KBM-7 (cell line): Measurements from ENCODE around the gene CFAP97D1.

ENCODE experiments used
- DNase-seq: peaks from one replicate; pipeline ENCODE4 v3.0.0-alpha.2; 2015
- in situ Hi-C: fragments of 300-500 bp; cut with MboI; formaldehyde crosslinking; loops from 2 replicates; pipeline ENCODE4 v1.14.3; 2020; ENCODE audit warnings: low sequenced_read_pairs, low pct_unique_long_range_greater_than_20kb, mixed read lengths

The CFAP97D1 gene

DNA sequence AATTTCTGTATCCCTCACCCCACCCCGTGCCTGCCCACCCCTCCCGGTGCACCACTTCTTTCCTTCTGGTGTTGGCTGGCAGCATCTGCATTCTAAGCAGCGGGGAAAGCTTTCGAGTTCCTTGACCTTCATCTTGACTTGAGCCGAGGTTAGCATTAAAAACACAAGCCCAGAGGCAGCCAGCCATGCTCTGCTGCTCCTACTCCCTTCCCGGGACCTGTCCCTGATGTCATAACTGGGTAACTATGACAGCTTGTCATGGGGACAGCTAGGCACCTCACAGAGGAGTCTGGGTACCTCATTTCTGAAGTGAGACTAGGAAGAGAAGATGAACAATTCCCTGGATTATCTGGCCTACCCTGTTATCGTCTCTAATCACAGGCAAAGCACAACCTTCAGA lies at the start of gene CFAP97D1:
CFAP97D1 (plus strand) TSS at position 301 of the 400 bp plus-strand sequence; CDS start at position 329, 28 bp downstream.
- DNase-seq: no peak
- in situ Hi-C loops: no loop called here

GRCh38 chr17:43732958-43733357 lies 47.3 kb upstream of the CFAP97D1 start:
- no peak for DNase-seq
- in situ Hi-C loops: no loop called here

- in situ Hi-C loops: no loop called here
- DNase-seq: no peak
Measured at GRCh38 chr17:43733956-43734355, 46.3 kb upstream of the CFAP97D1 start.

DNA sequence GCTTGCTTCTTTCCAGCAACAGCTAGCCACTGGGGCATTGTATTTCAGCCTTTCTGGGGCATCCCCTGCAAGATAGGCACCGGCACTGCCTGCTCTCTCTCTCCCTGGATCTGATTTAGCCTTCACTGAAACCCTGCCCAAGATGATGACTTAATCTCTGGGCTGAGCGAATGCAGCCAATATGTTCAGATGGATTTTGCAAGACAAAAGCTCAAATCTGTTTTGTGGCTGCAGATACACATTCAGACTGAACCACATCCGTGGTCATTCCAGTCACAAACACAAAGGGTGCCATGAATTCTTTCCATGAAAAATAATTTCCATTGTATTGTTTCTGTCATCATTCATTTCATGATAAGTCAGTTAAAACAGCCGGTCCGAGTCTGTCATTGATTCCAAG lies 45.9 kb upstream of the CFAP97D1 start:
- no peak for DNase-seq
- in situ Hi-C loops: no loop called here

DNA sequence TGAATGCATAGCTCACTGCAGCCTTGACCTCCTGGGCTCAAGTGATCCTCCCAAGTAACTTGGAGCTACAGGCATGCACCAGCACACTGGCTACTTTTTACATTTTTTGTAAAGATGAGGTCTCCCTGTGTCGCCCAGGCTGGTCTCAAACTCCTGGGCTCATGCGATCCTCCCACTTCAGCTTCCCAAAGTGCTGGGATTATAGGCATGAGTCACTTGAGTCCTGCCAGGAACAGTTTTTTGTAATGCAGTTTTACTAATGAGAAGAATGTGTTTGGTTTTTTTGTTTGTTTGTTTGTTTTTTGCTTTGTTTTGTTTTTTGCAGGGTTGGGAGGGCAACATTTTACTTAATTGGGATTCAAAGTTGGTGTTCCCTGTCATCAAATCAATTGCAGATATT lies 43.8 kb upstream of the CFAP97D1 start:
- no peak for DNase-seq
- in situ Hi-C loops: no loop called here

GRCh38 chr17:43737722-43738121 lies 42.5 kb upstream of the CFAP97D1 start:
- in situ Hi-C loops: no loop called here
- DNase-seq: no peak

- in situ Hi-C loops: no loop called here
- DNase-seq: no peak
Measured at GRCh38 chr17:43740541-43740940, 39.7 kb upstream of the CFAP97D1 start.

GRCh38 chr17:43741636-43742035 lies 38.6 kb upstream of the CFAP97D1 start:
- in situ Hi-C loops: no loop called here
- peak; percentile 38 for DNase-seq

- in situ Hi-C loops: no loop called here
Measured at GRCh38 chr17:43745541-43745940, 34.7 kb upstream of the CFAP97D1 start.

DNA sequence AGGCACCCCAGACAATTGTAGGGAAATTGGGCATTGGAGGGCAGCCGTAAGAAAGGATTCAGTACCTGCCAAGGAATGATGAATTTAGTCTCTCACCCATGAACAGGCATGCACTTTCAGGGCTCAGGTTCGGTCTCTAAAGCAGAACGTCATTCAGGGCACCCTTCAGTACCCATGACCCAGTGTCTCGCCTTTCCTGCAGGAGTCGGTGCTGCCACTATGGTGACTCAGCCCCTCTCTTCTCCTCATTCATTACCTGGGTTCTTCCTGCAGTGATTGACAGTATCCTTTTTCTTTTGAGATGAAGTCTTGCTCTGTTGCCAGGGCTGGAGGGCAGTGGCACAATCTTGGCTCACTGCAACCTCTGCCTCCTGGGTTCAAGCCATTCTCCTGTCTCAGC lies 30.1 kb upstream of the CFAP97D1 start:
- in situ Hi-C loops: loop anchor here (10.0 kb wide), 1 partner anchor 55 kb away; no protein-coding TSS in a partner anchor
- no peak for DNase-seq

More at GRCh38 chr17:43745541-43745940, 34.7 kb upstream of the CFAP97D1 start:
- no peak for DNase-seq

DNA sequence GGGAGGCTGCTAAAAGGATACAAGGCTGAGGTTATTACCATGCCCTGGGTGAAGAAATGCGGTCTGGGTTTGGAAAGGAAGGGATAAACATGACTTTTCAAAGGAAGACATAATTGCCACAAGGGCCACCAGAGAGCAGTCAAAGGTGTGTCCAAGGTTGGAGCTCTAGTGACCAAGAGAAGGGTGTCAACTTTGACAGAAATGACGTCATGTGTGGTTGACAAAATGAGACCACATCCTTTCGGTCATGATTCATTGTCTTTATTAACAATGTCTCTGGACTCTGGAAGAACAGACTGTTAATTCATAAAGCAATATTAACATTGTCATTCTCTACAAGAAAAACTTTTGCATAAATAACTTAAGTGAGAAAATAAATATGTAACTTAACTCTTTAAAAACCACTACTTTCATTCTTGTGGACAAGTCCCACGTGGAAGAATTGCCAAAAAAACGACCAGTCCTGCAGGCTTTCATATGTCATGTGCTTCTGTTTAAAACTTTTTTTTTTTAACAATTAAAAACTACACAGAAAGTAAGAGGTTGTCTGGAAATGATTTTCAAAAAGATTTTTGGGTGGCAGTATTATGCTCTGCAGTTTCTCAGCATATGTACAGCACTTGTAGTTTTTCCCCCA lies 26.6 kb upstream of the CFAP97D1 start:
- in situ Hi-C loops: loop anchor here (10.0 kb wide), 1 partner anchor 59 kb away; no protein-coding TSS in a partner anchor
- no peak for DNase-seq

DNA sequence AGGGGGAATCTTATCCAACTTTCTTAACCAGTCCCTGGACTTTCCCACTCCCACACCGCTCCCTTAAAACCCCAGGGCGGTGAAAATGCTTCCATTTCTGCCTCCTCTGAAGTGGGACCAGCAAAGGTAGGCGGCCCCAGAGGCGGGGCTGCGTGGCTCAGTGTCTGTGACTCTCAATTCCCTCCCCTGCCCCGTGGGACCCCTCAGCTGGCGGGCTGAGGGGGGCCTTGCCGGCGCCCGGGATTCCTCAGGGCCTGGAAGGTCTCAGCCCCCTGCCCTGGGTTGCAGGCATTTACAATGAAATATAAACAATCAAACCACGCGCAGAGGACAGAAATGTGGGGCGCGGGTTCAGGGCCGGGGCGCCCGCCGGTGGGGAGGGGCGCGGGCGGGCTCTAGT lies 25.3 kb upstream of the CFAP97D1 start:
- no peak for DNase-seq
- in situ Hi-C loops: loop anchor here (10.0 kb wide), 1 partner anchor 60 kb away; no protein-coding TSS in a partner anchor

DNA sequence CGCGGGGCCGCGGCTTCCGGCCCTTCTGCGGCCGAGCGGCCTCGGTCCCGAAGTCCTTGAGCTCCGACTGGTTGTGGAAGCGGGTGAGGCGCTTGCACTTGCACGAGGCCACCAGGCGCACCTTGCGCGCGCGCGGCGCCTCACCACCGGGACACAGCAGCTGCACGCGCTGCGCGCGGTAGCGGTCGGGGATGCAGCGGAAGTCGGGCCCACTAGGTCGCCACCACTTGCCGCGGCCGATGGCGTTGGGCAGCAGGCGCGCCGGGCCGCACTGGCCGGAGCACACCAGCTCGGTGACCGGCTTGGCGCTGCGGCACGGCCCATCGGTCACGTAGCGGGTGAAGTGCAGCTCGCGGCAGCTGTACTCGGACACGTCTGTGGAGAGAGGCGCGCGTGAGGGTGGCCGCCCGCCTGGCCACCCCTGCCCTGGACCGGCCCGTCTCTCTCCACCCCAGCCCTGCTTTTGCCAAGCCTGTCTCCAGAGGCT lies 24.8 kb upstream of the CFAP97D1 start:
- in situ Hi-C loops: loop anchor here (10.0 kb wide), 1 partner anchor 61 kb away; no protein-coding TSS in a partner anchor
- DNase-seq: no peak

DNA sequence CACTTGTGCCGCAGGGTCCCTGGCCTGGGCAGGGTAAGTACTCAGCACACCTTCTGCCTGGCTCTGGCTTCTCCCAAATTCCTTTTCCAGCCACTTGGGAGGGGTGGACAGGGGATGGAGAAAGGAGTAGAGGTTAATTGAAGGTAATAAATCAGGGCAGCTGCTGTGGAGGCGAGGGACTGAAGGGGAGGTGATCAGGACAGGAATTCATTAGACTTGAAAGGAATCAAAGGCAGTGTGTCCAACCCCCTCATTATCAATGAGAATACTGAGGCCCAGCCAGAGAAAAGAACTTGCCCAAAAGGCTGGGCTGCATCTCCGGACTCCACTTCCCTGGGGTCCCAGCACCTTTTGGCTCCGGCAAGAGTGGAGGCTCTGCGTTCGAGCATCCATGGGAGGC lies 24.0 kb upstream of the CFAP97D1 start:
- DNase-seq: no peak
- in situ Hi-C loops: loop anchor here (10.0 kb wide), 1 partner anchor 61 kb away; no protein-coding TSS in a partner anchor

DNA sequence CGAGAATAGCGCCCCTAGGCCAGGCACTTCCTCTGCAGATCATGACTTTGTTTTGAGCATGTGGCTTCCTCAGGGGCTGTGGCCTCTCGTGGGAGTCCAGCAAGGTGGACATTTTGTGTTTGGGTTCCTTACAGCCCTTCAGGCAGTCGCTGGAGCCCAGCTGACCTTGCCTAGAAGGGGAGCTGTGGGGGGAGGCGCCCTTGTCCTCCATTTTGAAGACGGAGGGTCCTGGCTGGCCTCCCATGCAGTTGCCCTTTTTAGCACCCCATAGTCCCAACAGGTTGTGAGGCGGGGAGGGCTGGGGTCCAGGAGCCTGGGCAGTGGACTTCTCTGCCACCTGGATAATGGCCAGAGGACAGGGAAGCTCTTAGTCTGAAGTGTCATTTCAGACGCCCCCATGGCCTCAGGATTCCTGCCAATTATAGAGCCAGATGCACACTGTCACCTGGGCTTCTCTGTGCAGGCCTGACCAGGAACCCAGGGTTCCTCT lies 23.0 kb upstream of the CFAP97D1 start:
- in situ Hi-C loops: loop anchor here (10.0 kb wide), 1 partner anchor 62 kb away; no protein-coding TSS in a partner anchor
- DNase-seq: no peak

GRCh38 chr17:43758086-43758485 lies 22.1 kb upstream of the CFAP97D1 start:
- DNase-seq: no peak
- in situ Hi-C loops: loop anchor here (10.0 kb wide), 1 partner anchor 63 kb away; no protein-coding TSS in a partner anchor

DNA sequence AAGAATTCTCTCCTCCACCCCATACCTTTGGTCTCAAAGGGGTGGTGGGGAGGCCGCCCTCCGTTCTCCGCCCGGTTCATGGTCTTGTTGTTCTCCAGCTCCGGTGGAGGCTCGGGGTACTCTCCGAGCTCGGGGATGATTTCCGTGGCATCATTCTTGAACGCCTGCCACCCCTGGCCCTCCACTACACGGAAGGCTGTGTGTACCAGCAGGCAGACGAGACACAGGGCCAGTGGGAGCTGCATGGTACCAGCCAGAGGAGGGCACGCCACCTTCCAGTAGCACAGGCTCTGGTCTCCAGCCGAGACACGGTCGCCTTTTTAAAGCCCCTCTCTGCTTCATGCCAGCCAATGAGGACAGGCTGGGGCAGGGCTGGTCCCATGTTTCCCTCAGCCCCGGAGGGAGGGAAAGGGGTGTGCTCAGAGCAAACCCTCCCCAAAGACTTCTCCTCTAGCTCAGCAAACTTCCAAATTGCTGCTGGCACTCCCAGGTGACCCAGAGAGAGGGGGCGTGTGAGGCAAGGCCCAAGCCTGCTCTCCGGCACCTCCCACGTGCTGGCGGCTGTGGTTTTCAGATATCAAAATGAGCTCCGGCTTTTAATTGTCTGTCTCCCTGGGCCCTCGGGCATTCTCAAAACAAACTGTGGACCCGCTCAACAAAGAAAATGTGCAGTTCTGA lies 21.6 kb upstream of the CFAP97D1 start, which contains the start of gene SOST:
SOST (minus strand) TSS at position 295 of the 678 bp plus-strand sequence; CDS start at position 245, 50 bp downstream.
- no peak for DNase-seq
- in situ Hi-C loops: loop anchor here (10.0 kb wide), 1 partner anchor 64 kb away; no protein-coding TSS in a partner anchor

GRCh38 chr17:43759836-43760235 lies 20.4 kb upstream of the CFAP97D1 start:
- DNase-seq: no peak
- in situ Hi-C loops: loop anchor here (10.0 kb wide), 2 partner anchors 65 to 185 kb away; no protein-coding TSS in a partner anchor

DNA sequence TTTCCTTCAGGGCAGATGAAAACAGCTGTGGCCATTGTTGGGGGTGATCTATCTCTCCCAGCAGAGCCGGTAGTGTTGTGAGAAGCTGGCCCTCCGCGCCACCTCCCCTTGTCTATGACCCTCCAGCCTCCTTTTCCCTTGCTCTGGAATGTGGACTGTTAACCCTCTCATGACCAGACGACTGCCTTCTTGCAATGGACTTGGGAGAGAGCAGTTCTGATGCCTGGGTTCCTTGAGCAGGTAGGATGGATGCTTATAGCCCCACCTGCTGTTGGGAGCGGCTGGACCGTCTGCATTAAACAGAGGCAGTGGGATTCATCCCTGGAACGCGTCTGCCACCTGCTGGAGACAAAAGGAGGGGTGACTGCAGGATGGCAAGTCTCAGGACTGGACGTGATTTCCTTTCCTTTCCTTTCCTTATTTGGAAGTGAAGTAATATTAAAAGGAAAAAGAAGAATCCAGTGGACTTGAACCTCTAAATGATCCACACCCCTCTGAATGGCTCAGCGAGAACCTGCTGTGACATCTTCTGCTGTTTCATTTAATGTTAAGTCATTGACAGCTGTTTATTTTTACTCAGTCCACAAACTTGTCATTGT lies 19.9 kb upstream of the CFAP97D1 start:
- peak; percentile 90 for DNase-seq
- in situ Hi-C loops: loop anchor here (10.0 kb wide), 1 partner anchor 186 kb away; no protein-coding TSS in a partner anchor
